ENCODE measurements around the gene MAP3K19. TPM values are rescaled to one million over a fixed set of nuclear protein-coding genes. Genes with fewer than 3 reads are reported as not detected.
"Not testable (repeated sequence)": the region's sequence is repeated elsewhere in the genome, so short reads cannot be mapped to it uniquely, and the experiment has no call there.

MAP3K19 gene
- polyA plus RNA-seq, 1 experiment, result not detected

DNA sequence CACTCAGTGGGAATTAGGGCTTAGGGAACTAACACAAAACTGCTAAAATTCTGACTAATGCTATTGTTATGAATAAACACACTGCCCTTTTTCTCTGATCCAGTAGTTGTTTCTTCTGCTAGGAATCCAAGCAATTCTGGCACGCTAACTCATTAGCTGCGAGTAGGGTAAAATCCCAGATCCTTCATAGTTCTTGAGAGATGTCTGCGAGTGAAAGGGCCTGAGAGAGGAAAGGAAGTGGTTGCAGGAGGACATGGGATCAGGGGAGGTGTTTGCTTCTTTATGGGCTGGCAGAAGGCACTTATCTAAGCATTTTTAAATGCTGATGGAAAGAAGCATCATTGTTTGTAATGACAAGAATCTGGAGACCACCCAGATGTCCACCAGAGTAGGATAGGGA is 9.4 kb downstream of the MAP3K19 start:
- Histone ChIP-seq H3K4me3 (ENCODE audit: low read depth, low read length) (no peak overlapping the region), H3K36me3 (ENCODE audit: control insufficient read depth, insufficient read depth, low read length) (no peaks in the 10 kb centered on the region), H3K27me3 (ENCODE audit: control insufficient read depth, insufficient read depth, low read length) (no peaks in the 10 kb centered on the region)
- DNase-seq (ENCODE audit: low read depth), result no peak
- TF ChIP-seq, protein P1, sequence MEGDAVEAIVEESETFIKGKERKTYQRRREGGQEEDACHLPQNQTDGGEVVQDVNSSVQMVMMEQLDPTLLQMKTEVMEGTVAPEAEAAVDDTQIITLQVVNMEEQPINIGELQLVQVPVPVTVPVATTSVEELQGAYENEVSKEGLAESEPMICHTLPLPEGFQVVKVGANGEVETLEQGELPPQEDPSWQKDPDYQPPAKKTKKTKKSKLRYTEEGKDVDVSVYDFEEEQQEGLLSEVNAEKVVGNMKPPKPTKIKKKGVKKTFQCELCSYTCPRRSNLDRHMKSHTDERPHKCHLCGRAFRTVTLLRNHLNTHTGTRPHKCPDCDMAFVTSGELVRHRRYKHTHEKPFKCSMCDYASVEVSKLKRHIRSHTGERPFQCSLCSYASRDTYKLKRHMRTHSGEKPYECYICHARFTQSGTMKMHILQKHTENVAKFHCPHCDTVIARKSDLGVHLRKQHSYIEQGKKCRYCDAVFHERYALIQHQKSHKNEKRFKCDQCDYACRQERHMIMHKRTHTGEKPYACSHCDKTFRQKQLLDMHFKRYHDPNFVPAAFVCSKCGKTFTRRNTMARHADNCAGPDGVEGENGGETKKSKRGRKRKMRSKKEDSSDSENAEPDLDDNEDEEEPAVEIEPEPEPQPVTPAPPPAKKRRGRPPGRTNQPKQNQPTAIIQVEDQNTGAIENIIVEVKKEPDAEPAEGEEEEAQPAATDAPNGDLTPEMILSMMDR (IDR thresholded peaks at IDR 0.05; ENCODE audit: insufficient read depth, low read depth, low read length), result no peak
- POLR2A ChIA-PET, result no interaction called here
- CTCF ChIA-PET, result interaction anchor here (0.7 kb wide), 1 partner anchor 760 kb away, joined by 3 read pairs; no protein-coding TSS in a partner anchor

DNA sequence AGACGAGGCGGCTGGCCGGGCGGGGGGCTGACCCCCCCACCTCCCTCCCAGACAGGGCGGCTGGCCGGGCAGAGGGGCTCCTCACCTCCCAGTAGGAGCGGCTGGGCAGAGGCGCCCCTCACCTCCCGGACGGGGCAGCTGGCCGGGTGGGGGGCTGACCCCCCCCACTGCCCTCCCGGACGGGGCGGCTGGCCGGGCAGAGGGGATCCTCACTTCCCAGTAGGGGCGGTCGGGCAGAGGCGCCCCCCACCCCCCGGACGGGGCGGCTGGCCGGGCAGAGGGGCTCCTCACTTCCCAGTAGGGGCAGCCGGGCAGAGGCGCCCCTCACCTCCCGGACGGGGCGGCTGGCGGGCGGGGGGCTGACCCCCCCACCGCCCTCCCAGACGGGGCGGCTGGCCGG is 14.0 kb downstream of the MAP3K19 start:
- DNase-seq (ENCODE audit: low read depth); CTCF ChIA-PET; H3K36me3 ChIP-seq (ENCODE audit: control insufficient read depth, insufficient read depth, low read length); POLR2A ChIA-PET; H3K4me3 ChIP-seq (ENCODE audit: low read depth, low read length); H3K27me3 ChIP-seq (ENCODE audit: control insufficient read depth, insufficient read depth, low read length): not testable (repeated sequence)

DNA sequence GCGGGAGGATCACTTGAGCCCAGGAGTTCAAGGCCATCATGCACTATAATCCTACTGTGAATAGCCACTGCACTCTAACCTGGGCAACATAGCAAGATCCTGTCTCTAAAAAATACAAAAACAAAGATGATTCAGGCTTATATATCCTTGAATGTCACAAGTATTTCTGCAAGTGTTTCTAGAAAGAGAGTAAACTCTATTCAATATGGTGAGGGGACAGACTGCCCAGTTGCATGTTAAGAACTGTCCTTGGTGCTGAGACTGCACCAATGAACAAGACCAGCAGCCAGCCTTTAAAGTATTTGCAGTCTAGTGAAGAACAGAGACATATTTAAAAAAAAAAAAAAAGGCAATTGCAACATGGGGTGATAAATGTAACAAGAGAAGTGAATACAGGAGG is 16.4 kb downstream of the MAP3K19 start:
- DNase-seq (ENCODE audit: low read depth), result no peak
- TF ChIP-seq, protein P1 (IDR thresholded peaks at IDR 0.05; ENCODE audit: insufficient read depth, low read depth, low read length), result no peak
- Histone ChIP-seq H3K27me3 (ENCODE audit: control insufficient read depth, insufficient read depth, low read length) (no peaks in the 10 kb centered on the region), H3K4me3 (ENCODE audit: low read depth, low read length) (no peak overlapping the region), H3K36me3 (ENCODE audit: control insufficient read depth, insufficient read depth, low read length) (no peaks in the 10 kb centered on the region)
- ChIA-PET POLR2A (no interaction called here), CTCF (no interaction called here)

DNA sequence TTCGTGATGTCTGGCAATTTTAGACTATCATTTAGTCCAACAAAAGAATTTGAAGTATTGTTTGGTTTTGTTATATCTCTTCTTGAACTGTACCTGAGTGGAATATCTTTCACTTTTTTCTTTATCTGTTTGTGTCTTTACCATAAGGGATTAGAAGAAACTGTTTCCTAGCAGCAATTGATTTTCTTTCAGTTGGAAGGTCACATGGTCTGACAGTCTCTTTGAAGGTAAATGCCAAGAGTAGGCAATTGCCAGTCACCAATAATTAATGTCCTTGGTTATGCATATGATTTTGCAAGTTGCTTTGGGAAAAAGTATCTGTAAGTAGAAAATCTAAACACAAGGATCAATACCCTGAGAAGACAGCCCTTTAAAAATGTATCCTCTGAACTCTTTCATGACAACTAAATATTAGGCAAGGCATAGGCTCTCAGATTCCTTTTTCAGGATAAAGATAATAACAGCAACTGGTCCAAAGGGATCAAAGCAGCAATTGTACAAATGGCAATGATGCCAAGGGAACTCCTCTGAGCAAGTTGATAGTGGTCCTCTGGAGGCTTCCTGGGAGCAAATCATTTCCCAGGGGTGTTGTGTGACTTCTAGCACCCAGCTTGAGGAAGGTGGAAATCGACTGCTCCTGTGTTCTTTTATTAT is 17.6 kb downstream of the MAP3K19 start:
- Histone ChIP-seq H3K27me3 (ENCODE audit: control insufficient read depth, insufficient read depth, low read length) (no peaks in the 10 kb centered on the region), H3K36me3 (ENCODE audit: control insufficient read depth, insufficient read depth, low read length) (no peaks in the 10 kb centered on the region), H3K4me3 (ENCODE audit: low read depth, low read length) (no peak overlapping the region)
- ChIA-PET POLR2A (no interaction called here), CTCF (no interaction called here)
- TF ChIP-seq, protein P1 (IDR thresholded peaks at IDR 0.05; ENCODE audit: insufficient read depth, low read depth, low read length), result no peak
- DNase-seq (ENCODE audit: low read depth), result no peak

DNA sequence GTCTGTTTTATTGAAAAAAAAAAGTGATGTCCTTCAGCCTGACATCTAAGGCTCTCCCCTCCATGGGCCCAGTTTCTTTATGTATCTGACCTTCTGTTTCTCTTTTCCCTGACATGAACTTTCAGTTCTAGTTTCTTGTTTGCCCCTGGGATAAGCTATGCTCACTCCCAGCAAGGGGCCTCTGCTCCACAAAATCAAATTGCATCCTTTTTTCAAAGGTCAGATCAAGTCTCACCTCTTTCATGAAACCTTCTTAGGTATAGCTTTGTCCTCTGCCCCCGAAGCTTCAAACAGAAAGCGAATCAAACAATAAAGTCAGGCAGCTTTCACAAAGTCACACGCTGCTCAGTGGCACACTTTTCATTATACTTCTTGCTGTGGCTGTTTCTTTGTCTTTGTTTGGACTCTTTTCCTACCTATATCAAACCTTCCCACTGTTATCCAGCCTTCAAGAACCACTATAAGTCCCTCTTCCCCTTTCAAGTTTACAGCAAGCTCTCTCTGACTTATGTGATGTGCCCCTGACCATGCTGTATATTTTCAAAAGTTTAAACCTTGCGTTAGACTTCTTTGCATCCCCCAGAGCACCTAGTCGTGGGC is 23.3 kb downstream of the MAP3K19 start:
- no peak overlapping the region for H3K4me3 ChIP-seq (ENCODE audit: low read depth, low read length)
- no peaks in the 10 kb centered on the region for H3K36me3 ChIP-seq (ENCODE audit: control insufficient read depth, insufficient read depth, low read length)
- TF ChIP-seq, protein P1 (IDR thresholded peaks at IDR 0.05; ENCODE audit: insufficient read depth, low read depth, low read length), result no peak
- DNase-seq (ENCODE audit: low read depth), result no peak
- no peaks in the 10 kb centered on the region for H3K27me3 ChIP-seq (ENCODE audit: control insufficient read depth, insufficient read depth, low read length)
- CTCF ChIA-PET, result interaction anchor here (1.3 kb wide), 1 partner anchor 10 kb away, joined by 4 read pairs; no protein-coding TSS in a partner anchor
- POLR2A ChIA-PET, result no interaction called here

Data from BJ (cell line).